Activated T-helper 1 cell treated with anti-CD3 and anti-CD28 coated beads, Interleukin-12 subunit alpha, Interleukin-12 subunit beta, Interleukin-2, Interleukin-4 antibody, amounts not matched to agents 30 ng/mL and 10 ng/mL and 1 ng/mL, durations not matched to agents 14 hours and 24 hours and 36 hours (primary cell): Measurements from ENCODE around the gene ECHS1. TPM values are rescaled to one million over a fixed set of nuclear protein-coding genes. Genes with fewer than 3 reads are reported as not detected.
"Not testable (repeated sequence)": the region's sequence is repeated elsewhere in the genome, so short reads cannot be mapped to it uniquely, and the experiment has no call there.

Source experiments
- DNase-seq: peaks from one replicate; pipeline ENCODE4 v3.0.0; 2021; ENCODE audit warnings: low spot score
- H3K27ac Mint-ChIP-seq: one replicate; pipeline ENCODE4 v1.8.0; 2021; ENCODE audit warnings: mild to moderate bottlenecking, mixed read lengths
- H3K27me3 Mint-ChIP-seq: one replicate; pipeline ENCODE4 v1.8.0; 2022; ENCODE audit warnings: mild to moderate bottlenecking, moderate library complexity, mixed read lengths; ENCODE audit not compliant: insufficient read depth
- H3K36me3 Mint-ChIP-seq: one replicate; pipeline ENCODE4 v1.8.0; 2021; ENCODE audit warnings: low read depth, mixed read lengths
- H3K4me1 Mint-ChIP-seq: one replicate; pipeline ENCODE4 v1.8.0; 2021; ENCODE audit warnings: low read depth, mixed read lengths
- H3K4me3 Mint-ChIP-seq: one replicate; pipeline ENCODE4 v1.8.0; 2021; ENCODE audit warnings: mild to moderate bottlenecking, moderate library complexity, mixed read lengths
- H3K9me3 Mint-ChIP-seq: one replicate; pipeline ENCODE4 v1.8.0; 2021; ENCODE audit warnings: mixed read lengths
- intact Hi-C: fragments of 100-400 bp; cut with micrococcal nuclease; formaldehyde crosslinking; loops from one replicate; pipeline ENCODE4 v1.15.1; 2024
- total RNA-seq: library from RNA; stranded (reverse); gene quantifications from 2 replicates; pipeline ENCODE4 v1.2.3, GENCODE V29; 2022

The ECHS1 gene
- total RNA-seq, 1 donor from 2014 or later, result 69.6 TPM

- H3K4me1 Mint-ChIP-seq, result peaks cover 34% of the 10 kb centered on the region
These were observed 20.4 kb upstream of the ECHS1 start for GRCh38 chr10:133393401-133394063.

GRCh38 chr10:133391761-133392518 lies 18.8 kb upstream of the ECHS1 start:
- Mint-ChIP-seq H3K4me1 (peaks cover 34% of the 10 kb centered on the region), H3K4me3 (no peak overlapping the region)
- no peak for DNase-seq

More at GRCh38 chr10:133393401-133394063, 20.4 kb upstream of the ECHS1 start:
- Mint-ChIP-seq H3K27ac (peak overlapping the region; percentile 84), H3K27me3 (no peaks in the 10 kb centered on the region), H3K36me3 (peaks cover 15% of the 10 kb centered on the region), H3K9me3 (no peaks in the 10 kb centered on the region), H3K4me3 (peak overlapping the region; percentile 99)
- DNase-seq, result no peak
- intact Hi-C loops, result loop anchor here (1.0 to 10.0 kb wide), 8 partner anchors 14 to 1489 kb away; partner anchors contain the start of genes ECHS1, INPP5A, PAOX and PPP2R2D

GRCh38 chr10:133391249-133391635 lies 18.1 kb upstream of the ECHS1 start:
- no peak for DNase-seq
- no peaks in the 10 kb centered on the region for H3K27me3 Mint-ChIP-seq
- peak overlapping the region; percentile 96 for H3K27ac Mint-ChIP-seq
- no peaks in the 10 kb centered on the region for H3K9me3 Mint-ChIP-seq
- peaks cover 4% of the 10 kb centered on the region for H3K36me3 Mint-ChIP-seq
- peak overlapping the region; percentile 44 for H3K4me3 Mint-ChIP-seq
- intact Hi-C loops, result loop anchor here (2.0 to 10.0 kb wide), 3 partner anchors 116 to 1486 kb away; partner anchors contain the start of genes INPP5A and PPP2R2D
- peaks cover 34% of the 10 kb centered on the region for H3K4me1 Mint-ChIP-seq

More at GRCh38 chr10:133391761-133392518, 18.8 kb upstream of the ECHS1 start:
- intact Hi-C loops, result loop anchor here (2.0 to 10.0 kb wide), 3 partner anchors 117 to 1487 kb away; partner anchors contain the start of genes INPP5A and PPP2R2D
- Mint-ChIP-seq H3K27me3 (no peaks in the 10 kb centered on the region), H3K36me3 (peaks cover 7% of the 10 kb centered on the region), H3K27ac (peak overlapping the region; percentile 96), H3K9me3 (no peaks in the 10 kb centered on the region)

GRCh38 chr10:133390597-133391248 lies 17.6 kb upstream of the ECHS1 start:
- no peaks in the 10 kb centered on the region for H3K9me3 Mint-ChIP-seq
- H3K27me3 Mint-ChIP-seq, result no peaks in the 10 kb centered on the region
- peak overlapping the region; percentile 80 for H3K4me3 Mint-ChIP-seq
- H3K36me3 Mint-ChIP-seq, result peaks cover 6% of the 10 kb centered on the region
- H3K4me1 Mint-ChIP-seq, result peaks cover 34% of the 10 kb centered on the region
- H3K27ac Mint-ChIP-seq, result peak overlapping the region; percentile 96
- intact Hi-C loops, result loop anchor here (1.0 to 10.0 kb wide), 6 partner anchors 11 to 1486 kb away; partner anchors contain the start of genes ECHS1, INPP5A, PAOX and PPP2R2D
- DNase-seq, result no peak

DNA sequence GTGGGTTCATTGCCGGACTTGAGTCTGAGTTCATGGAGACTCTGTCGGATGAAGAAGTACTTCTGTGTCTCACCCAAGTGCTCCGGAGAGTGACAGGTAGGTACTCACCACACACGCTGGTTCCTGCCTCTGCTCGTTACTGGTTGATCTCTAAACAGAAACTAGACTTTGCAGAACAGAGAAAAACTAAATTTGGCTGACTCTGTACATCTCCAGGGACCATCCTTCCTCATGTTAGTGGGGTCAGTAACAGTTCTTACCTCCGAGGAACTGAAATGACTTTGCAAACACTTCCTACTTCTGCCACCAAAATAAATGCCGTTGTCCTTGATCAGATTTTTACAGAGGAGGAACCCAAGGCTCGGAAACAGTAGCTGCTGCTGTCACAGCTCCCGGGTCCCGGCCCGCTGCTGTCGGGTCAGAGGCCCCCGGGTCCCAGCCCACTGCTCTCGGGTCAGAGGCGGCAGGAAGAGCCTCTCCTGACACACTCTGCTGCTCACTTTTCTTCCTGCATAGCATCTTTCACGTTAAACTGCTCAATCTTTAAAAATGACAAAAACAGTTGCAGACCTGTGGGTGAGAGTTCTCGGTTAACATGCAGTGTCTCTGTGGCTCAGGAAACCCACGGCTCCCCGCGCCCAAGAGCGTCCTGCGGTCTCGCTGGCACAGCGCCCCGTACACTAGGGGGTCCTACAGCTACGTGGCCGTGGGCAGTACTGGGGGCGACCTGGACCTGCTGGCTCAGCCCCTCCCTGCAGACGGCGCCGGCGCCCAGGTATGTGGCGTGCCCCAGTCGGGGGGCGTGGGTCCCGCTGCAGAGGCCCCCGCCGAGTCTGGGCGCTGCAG lies 16.0 kb upstream of the ECHS1 start:
- no peak for DNase-seq
- Mint-ChIP-seq H3K9me3 (no peaks in the 10 kb centered on the region), H3K36me3 (peaks cover 5% of the 10 kb centered on the region), H3K27ac (peak overlapping the region; percentile 92), H3K4me3 (peak overlapping the region; percentile 77), H3K27me3 (no peaks in the 10 kb centered on the region), H3K4me1 (peaks cover 29% of the 10 kb centered on the region)
- intact Hi-C loops, result no loop called here

DNA sequence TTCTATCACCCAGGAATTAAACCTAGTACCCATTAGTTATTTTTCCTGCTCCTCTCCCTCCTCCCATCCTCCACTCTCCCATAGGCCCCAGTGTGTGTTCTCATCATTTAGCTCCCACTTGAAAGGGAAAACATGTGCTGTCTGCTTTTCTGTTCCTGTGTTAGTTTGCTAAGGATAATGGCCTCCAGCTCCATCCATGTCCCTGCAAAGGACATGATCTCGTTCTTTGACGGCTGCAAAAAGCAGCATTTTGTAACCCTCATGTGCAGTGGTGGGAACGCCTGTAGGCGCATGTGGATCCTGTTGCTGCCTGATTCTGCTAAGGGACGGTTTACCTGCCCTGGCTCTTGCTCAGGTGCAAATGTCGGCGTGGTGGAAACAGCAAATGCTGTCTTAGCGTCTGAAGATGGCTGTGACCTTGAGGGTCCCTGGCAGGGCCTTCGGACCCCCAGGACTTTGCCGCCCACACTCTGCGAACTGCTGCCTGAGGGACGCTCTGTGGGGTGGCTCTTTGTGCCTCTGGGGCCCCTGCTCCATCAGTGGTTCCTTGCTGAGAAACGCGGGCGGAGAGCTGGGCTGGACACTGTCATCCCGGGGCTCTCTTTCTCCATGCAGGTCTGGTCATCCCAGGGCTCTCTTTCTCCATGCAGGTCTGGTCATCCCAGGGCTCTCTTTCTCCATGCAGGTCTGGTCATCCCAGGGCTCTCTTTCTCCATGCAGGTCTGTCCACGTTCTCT lies 15.2 kb upstream of the ECHS1 start:
- Mint-ChIP-seq H3K9me3 (no peaks in the 10 kb centered on the region), H3K27ac (peak overlapping the region; percentile 92), H3K27me3 (no peaks in the 10 kb centered on the region), H3K36me3 (peaks cover 5% of the 10 kb centered on the region), H3K4me1 (peaks cover 29% of the 10 kb centered on the region), H3K4me3 (peak overlapping the region; percentile 77)
- DNase-seq, result no peak
- intact Hi-C loops, result no loop called here

- DNase-seq, intact Hi-C loops, H3K9me3 Mint-ChIP-seq, H3K4me3 Mint-ChIP-seq, H3K36me3 Mint-ChIP-seq, H3K27me3 Mint-ChIP-seq, H3K27ac Mint-ChIP-seq: not testable (repeated sequence)
- H3K4me1 Mint-ChIP-seq, result peaks cover 31% of the 10 kb centered on the region
These were observed 13.8 kb upstream of the ECHS1 start for GRCh38 chr10:133386951-133387350.

DNA sequence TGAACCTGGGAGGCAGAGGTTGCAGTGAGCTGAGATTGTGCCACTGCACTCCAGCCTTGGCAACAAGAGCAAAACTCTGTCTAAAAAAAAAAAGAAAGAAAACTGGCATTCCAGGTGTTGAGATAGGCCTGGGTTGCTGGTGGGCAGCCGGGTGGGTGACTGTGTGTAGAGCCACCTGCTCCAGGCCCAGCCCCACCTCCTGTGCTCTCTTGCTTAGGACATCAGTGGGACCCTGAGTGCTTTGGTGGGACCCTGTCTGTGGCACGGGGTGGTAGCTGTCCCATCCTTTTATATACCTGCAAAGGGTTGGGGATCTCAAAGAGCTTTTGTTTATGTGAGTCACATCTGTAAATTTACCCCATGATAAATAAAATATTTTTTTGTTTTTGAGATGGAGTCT lies 12.1 kb upstream of the ECHS1 start:
- Mint-ChIP-seq H3K4me1 (peaks cover 18% of the 10 kb centered on the region), H3K9me3 (no peaks in the 10 kb centered on the region)
- intact Hi-C loops, result no loop called here

DNA sequence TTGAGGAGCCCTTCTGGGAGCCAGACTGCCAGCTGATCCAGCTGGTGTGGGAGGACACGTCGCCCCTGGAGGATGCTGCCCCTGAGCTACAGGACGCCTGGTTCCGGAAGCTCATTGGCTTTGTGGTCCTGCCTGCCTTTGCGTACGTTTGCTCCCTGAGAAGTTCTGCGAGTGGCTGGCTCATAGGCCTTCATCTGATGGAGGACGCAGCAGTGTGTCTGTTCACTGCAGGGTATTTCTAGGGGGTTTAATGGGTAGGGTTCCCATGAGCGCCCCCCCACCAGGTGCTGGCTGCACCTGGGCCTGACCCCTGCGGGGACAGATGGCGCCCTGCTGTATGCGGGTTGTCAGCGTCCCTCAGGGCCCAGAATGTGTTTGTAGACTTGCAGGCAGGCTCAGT lies 10.9 kb upstream of the ECHS1 start:
- intact Hi-C loops, result no loop called here
- no peaks in the 10 kb centered on the region for H3K27me3 Mint-ChIP-seq
- H3K27ac Mint-ChIP-seq, result no peak overlapping the region
- H3K36me3 Mint-ChIP-seq, result peaks cover 9% of the 10 kb centered on the region
- H3K4me1 Mint-ChIP-seq, result peaks cover 11% of the 10 kb centered on the region
- no peak for DNase-seq
- no peak overlapping the region for H3K4me3 Mint-ChIP-seq
- H3K9me3 Mint-ChIP-seq, result no peaks in the 10 kb centered on the region

More for the DNA sequence above, 12.1 kb upstream of the ECHS1 start:
- DNase-seq, result no peak
- H3K36me3 Mint-ChIP-seq, result peaks cover 9% of the 10 kb centered on the region
- no peak overlapping the region for H3K4me3 Mint-ChIP-seq
- H3K27me3 Mint-ChIP-seq, result no peaks in the 10 kb centered on the region
- H3K27ac Mint-ChIP-seq, result no peak overlapping the region

- no peaks in the 10 kb centered on the region for H3K9me3 Mint-ChIP-seq
- peaks cover 6% of the 10 kb centered on the region for H3K4me1 Mint-ChIP-seq
- no peak overlapping the region for H3K27ac Mint-ChIP-seq
- no peaks in the 10 kb centered on the region for H3K27me3 Mint-ChIP-seq
- no peak for DNase-seq
- intact Hi-C loops, result no loop called here
- peaks cover 9% of the 10 kb centered on the region for H3K36me3 Mint-ChIP-seq
- H3K4me3 Mint-ChIP-seq, result no peak overlapping the region
These were observed 10.4 kb upstream of the ECHS1 start for GRCh38 chr10:133383551-133383950.

GRCh38 chr10:133381036-133381435 lies 7.9 kb upstream of the ECHS1 start:
- H3K4me3 Mint-ChIP-seq, result peak overlapping the region; percentile 30
- H3K9me3 Mint-ChIP-seq, result no peaks in the 10 kb centered on the region
- peaks cover 7% of the 10 kb centered on the region for H3K36me3 Mint-ChIP-seq
- intact Hi-C loops, result no loop called here
- peaks cover 6% of the 10 kb centered on the region for H3K4me1 Mint-ChIP-seq
- peaks cover 2% of the 10 kb centered on the region for H3K27me3 Mint-ChIP-seq
- no peak for DNase-seq
- H3K27ac Mint-ChIP-seq, result no peak overlapping the region
